HAP-1 (cell line): ENCODE data around the gene C1QTNF3.

Experiments
- DNase-seq, 2 experiments: peaks; one replicate each; pipeline ENCODE4 v3.0.0-alpha.2; 2016 to 2020; ENCODE audit warnings: low spot score in 2 of 2
- H3K27me3 ChIP-seq: fragments of 250-450 bp; sonication (Bioruptor Pico); 2 replicates; pipeline ENCODE4 v1.5.1; 2020; ENCODE audit warnings: low read depth, mild to moderate bottlenecking, moderate library complexity
- H3K36me3 ChIP-seq: fragments of 250-450 bp; sonication (Bioruptor Pico); replicated peaks from 2 replicates; pipeline ENCODE4 v1.5.1; 2020; ENCODE audit warnings: mild to moderate bottlenecking
- H3K4me1 ChIP-seq: fragments of 250-450 bp; sonication (Bioruptor Pico); 2 replicates; pipeline ENCODE4 v1.5.1; 2020; ENCODE audit warnings: mild to moderate bottlenecking
- H3K4me3 ChIP-seq: fragments of 250-450 bp; sonication (Bioruptor Pico); 2 replicates; pipeline ENCODE4 v1.5.1; 2020; ENCODE audit warnings: mild to moderate bottlenecking, moderate library complexity
- H3K9me3 ChIP-seq: fragments of 250-450 bp; sonication (Bioruptor Pico); 2 replicates; pipeline ENCODE4 v1.5.1; 2020; ENCODE audit warnings: mild to moderate bottlenecking, moderate library complexity
- in situ Hi-C: fragments of 300-500 bp; cut with MboI; formaldehyde crosslinking; loops from 3 replicates; pipeline ENCODE4 v1.14.3; 2020; ENCODE audit warnings: low sequenced_read_pairs, inconsistent platforms, mixed read lengths

C1QTNF3 gene

DNA sequence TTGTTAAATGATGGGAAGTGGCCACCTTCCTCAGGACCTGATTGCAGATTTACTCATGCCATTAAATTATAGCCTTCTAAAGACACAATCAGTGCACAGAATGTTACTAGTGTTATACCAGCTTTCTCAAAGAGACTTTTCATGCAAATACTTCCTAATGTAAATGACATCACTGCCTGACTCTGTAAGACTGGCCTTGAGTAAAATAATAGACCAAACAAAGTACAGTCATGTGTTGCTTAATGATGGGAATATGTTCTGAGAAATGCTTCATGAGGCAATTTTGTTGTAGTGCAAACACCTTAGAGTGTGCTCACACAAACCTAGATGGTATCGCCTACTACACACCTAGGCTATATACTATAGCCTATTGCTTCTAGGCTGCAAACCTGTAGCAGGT lies 17.0 kb upstream of the C1QTNF3 start:
- H3K27me3 ChIP-seq, result no peaks in the 10 kb centered on the region
- in situ Hi-C loops, result no loop called here
- no peaks in the 10 kb centered on the region for H3K36me3 ChIP-seq
- no peak overlapping the region for H3K4me3 ChIP-seq
- peaks cover 2% of the 10 kb centered on the region; the same call in 1 of the 2 replicates for H3K9me3 ChIP-seq
- no peak for DNase-seq
- no peaks in the 10 kb centered on the region for H3K4me1 ChIP-seq

DNA sequence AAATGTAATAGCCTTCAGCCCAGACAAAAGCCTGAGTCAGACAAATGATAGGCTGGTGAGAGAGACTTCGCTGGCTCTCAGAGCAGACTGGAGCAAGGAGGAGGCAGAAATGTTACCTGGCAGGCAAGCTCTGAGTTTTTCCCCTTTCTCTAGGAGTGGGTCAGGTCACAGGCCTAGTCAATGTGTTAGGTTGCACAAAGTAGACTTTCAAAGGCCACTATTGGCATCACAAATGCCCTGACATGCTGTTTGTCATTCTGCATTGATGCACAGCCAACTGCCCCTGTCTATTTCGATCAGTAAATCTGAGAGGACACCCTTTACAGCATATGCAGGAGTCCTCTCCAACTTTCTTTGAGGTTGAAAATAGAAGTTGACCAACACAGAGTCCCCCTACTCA lies 15.5 kb upstream of the C1QTNF3 start:
- peaks cover 2% of the 10 kb centered on the region; the same call in 1 of the 2 replicates for H3K9me3 ChIP-seq
- in situ Hi-C loops, result no loop called here
- H3K27me3 ChIP-seq, result no peaks in the 10 kb centered on the region
- H3K4me1 ChIP-seq, result no peaks in the 10 kb centered on the region
- DNase-seq, result no peak
- no peak overlapping the region for H3K4me3 ChIP-seq
- no peaks in the 10 kb centered on the region for H3K36me3 ChIP-seq

DNA sequence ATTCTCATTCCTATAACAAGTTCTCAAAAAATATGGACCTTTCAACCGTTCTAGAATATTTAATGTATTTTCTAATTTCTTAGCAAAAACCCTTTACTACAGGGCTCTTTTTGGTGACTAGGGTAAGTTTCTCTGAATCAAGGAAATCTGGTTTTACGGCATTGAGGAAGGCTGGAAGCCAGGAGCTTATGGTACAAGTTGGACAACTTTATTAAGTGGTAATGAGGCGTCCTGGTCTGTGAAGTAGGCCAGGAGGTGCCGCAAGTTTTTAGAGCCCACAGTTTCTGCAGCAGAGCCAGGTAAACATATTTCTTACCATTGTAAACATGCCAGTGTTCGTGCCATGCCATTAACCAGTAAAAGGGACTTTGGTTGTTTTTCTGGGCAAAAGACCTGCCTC lies 14.6 kb upstream of the C1QTNF3 start:
- no peaks in the 10 kb centered on the region for H3K36me3 ChIP-seq
- no peak overlapping the region for H3K4me3 ChIP-seq
- no peaks in the 10 kb centered on the region for H3K4me1 ChIP-seq
- no peaks in the 10 kb centered on the region for H3K27me3 ChIP-seq
- H3K9me3 ChIP-seq, result peaks cover 2% of the 10 kb centered on the region; the same call in 1 of the 2 replicates
- DNase-seq, result no peak
- in situ Hi-C loops, result no loop called here

DNA sequence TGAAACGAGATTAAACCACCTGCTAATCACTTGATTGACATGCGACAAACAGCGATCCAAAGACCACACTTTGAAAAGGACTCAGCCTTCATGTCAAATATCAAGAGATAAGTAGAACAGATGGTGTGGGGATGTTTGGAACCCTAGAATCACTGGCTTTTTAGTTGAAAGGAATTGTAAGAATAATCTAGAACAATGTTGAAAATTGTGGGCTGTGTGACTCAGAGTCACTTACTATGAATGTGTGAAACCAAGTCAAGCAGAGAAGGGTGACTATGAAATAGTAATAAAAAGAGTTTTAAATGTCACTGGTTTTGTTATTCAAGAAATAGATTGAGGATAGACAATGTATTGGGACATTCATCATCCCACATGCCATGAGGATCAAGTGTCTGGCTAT lies 14.1 kb upstream of the C1QTNF3 start:
- no peaks in the 10 kb centered on the region for H3K36me3 ChIP-seq
- no peak overlapping the region for H3K4me3 ChIP-seq
- DNase-seq, result no peak
- H3K9me3 ChIP-seq, result peaks cover 2% of the 10 kb centered on the region; the same call in 1 of the 2 replicates
- in situ Hi-C loops, result no loop called here
- no peaks in the 10 kb centered on the region for H3K27me3 ChIP-seq
- no peaks in the 10 kb centered on the region for H3K4me1 ChIP-seq

DNA sequence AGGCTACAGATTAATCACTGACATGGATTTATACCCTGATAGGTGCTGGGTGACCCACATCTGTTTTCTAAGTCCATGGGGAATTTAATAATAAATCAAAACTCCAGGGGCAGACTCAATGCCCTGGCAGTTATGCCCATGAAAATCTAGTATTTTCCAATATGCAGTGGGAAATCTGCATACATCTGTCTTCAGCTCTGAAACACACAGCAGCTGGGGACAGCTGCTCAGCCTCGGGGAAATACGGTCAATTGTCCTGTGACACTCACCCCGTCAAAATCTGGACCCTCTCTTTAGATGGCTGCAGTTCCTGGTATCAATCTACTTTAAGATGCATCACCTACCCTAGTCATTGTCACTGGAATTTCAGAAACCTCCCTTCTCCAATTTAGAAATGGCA lies 12.7 kb upstream of the C1QTNF3 start:
- H3K4me1 ChIP-seq, result no peaks in the 10 kb centered on the region
- no peaks in the 10 kb centered on the region for H3K27me3 ChIP-seq
- in situ Hi-C loops, result no loop called here
- DNase-seq, result no peak
- no peak overlapping the region for H3K4me3 ChIP-seq
- no peaks in the 10 kb centered on the region for H3K36me3 ChIP-seq
- no peaks in the 10 kb centered on the region for H3K9me3 ChIP-seq

DNA sequence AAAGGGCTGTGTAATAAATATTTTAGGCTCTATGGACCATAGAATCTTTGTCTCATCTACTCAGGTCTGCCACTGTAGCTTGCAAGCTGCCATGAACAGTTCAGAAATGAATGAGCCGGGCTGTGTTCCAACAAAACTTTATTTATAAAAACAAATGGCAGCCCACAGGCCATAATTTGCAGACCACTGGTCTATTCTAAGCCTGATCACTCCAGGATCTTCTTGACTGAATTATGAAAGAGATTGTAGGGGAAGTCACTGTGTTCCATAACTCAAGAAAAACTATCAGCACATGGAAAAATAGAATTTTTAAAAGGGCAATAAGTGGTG lies 11.4 kb upstream of the C1QTNF3 start:
- no peaks in the 10 kb centered on the region for H3K27me3 ChIP-seq
- in situ Hi-C loops, result no loop called here
- H3K4me3 ChIP-seq, result no peak overlapping the region
- H3K9me3 ChIP-seq, result no peaks in the 10 kb centered on the region
- no peak for DNase-seq
- H3K36me3 ChIP-seq, result no peaks in the 10 kb centered on the region
- H3K4me1 ChIP-seq, result no peaks in the 10 kb centered on the region

DNA sequence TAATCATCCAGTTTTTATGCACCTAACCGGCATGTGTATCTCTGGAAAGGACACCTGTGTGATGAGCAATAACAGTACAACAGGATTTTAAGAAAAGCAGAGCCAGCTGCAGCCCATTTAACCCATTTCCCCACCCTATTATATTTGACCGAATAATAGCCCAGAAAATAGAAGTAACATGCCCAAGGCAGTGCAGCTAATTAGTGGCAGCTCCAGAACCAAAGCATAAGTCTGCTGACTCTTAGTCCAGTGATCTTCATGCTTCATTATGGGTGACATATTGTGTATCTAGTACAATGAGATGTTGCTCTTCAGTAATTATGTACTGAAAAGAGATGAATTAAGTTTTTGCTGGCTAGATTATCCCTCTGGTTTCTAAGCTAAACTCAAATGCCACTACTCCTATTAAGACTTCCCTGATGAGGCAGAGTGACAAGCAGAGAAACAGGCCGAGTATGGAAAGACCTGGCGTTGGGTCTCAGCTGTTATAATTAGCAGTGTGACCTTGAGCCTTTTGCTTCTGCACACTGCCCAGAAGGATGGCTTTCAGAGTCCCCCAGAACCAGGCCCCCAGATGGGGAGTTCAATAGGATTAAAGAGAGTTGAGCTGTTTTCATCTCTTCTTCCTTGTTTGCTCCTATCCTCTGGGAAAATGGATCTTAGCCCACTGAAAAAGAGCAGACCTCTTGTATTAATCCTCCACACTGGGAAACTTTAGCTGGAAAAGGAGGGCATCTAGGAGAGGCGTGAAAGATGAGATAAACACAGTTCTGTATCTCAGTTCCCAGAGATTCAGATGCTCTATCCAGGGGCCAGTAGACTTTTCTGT lies 10.8 kb upstream of the C1QTNF3 start:
- no peak for DNase-seq
- Histone ChIP-seq H3K4me3 (no peak overlapping the region), H3K27me3 (no peaks in the 10 kb centered on the region), H3K4me1 (no peaks in the 10 kb centered on the region), H3K9me3 (no peaks in the 10 kb centered on the region), H3K36me3 (no peaks in the 10 kb centered on the region)
- in situ Hi-C loops, result no loop called here

DNA sequence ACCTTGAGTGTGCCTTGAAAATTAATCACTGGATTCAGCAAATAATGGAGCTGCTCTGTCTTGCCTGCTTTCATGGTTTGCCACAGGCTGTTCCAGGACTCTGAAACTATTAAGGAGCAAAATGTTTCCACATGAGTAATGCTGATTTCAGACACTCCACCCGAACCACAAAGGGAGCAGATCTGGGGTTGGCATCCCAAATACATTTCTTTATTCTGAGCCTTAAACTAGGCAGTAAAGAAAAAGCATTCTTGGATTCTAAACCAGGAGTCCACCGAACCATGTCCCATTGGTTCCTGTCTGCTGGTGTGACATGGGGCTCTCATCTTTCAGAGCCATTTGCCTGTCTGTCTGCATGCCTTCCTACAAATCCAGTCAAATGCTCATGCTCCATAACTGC lies 10.1 kb upstream of the C1QTNF3 start:
- Histone ChIP-seq H3K36me3 (no peaks in the 10 kb centered on the region), H3K9me3 (no peaks in the 10 kb centered on the region), H3K4me1 (no peaks in the 10 kb centered on the region), H3K4me3 (no peak overlapping the region), H3K27me3 (no peaks in the 10 kb centered on the region)
- no peak for DNase-seq
- in situ Hi-C loops, result no loop called here

DNA sequence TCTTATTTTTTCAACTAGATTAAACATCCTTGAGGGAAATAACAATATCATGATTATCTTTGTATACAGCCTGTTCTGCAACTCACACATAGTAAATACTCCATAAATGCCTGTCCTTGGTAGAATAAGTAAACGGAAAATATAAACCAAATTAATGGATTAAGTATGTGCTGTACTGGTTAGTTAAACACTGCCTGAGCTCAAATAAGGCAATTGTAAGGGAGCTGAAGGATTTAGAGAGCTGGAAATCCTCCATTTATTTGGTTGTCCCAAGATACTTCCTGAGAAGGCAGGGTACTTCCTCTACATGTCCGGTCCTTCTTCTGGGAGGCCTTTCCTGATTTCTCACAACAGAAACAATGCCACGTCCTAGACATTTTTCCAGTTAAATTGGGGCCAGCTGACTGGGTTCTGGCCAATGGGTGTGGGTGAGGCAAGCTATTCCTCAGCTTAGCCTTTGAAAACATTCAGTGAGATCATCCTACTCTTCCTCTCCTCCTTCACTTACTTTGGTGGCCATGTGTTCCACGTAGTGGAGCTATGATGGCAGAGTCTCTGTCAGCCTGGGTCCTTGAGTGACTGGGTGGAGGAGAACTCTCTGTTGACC lies 8.5 kb upstream of the C1QTNF3 start:
- Histone ChIP-seq H3K9me3 (no peaks in the 10 kb centered on the region), H3K36me3 (no peaks in the 10 kb centered on the region), H3K4me1 (no peaks in the 10 kb centered on the region), H3K27me3 (no peaks in the 10 kb centered on the region), H3K4me3 (no peak overlapping the region)
- in situ Hi-C loops, result no loop called here
- DNase-seq, result no peak

DNA sequence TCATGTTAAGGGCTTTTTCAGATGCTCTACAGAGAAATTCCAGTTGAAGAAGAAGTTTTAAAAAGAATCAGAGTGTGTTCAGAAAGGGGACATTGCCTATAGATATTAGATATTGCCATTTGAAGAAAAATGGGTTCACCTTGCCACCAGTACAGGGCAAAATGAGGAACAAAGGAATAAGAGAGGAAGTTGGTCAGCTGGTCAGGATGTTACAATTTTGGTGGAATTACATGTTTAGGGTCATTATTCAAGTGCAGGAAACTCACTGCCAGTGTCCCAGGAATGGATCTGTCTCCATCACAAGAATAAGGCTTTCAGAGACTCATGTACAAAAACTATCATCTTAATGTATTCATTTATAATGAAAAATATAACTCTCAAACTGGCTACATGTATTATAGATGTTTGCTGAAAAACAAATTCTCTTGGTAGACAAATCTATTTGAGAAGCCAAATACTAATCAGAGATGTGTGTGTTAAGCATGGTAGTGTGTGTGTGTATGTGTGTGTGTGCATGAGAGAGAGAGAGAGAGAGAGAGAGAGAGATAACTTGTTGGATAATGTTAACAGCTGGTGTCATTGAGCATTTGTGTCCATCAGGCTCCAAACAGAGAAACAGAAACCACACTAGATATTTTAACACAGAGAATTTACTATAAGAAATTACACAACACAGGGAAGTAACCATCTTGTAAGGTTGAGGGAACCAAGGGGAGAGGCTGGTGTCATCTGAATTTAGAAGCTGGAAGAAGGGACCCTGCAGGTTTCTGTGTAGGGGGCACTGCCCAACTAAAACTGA lies 5.0 kb upstream of the C1QTNF3 start:
- no peak overlapping the region for H3K4me3 ChIP-seq

DNA sequence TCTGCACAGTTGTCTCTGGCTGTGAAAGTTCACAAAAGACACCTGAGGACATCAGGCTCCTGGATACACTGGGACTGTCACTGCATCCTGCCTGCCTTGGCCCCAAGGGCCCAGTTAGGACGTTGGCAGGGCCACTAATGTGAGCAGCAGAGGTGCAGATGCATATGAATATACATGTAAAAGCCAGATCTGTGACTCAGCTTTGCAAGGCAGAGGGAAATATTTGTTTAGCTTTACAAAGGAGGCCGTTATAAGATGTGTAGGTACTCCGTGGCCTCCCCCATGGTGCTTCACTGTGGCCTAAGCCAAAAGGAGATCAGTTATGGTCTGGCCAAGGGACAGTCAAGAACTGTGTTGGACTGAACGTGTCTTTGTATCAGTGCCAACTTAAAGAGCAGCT lies 4.1 kb upstream of the C1QTNF3 start:
- Histone ChIP-seq H3K27me3 (no peaks in the 10 kb centered on the region), H3K9me3 (no peaks in the 10 kb centered on the region), H3K4me1 (no peaks in the 10 kb centered on the region), H3K4me3 (no peak overlapping the region), H3K36me3 (no peaks in the 10 kb centered on the region)
- in situ Hi-C loops, result no loop called here
- DNase-seq, result no peak

More for the DNA sequence above, 5.0 kb upstream of the C1QTNF3 start:
- no peaks in the 10 kb centered on the region for H3K36me3 ChIP-seq
- no peaks in the 10 kb centered on the region for H3K4me1 ChIP-seq
- no peaks in the 10 kb centered on the region for H3K27me3 ChIP-seq
- no peak for DNase-seq
- H3K9me3 ChIP-seq, result no peaks in the 10 kb centered on the region
- in situ Hi-C loops, result no loop called here

DNA sequence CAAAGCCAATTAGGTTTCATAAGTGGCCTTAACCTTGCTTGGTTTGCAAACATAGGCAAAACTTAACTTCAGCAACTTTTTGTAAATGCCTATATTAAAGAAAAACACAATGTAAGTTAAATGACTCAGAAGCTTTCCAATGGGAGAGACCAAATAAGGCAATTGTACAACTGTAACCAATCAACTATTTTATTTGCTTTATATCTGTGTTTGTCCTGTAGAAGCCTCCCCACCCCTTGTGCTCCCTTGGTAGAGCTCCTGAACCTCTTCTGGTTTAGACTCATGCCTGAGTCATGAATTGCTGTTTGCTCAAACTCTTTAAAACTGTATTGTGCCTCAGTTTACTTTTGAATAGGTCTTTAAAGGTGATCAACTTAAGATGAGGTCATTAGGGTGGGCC lies 3.0 kb upstream of the C1QTNF3 start:
- no peak for DNase-seq
- Histone ChIP-seq H3K36me3 (no peaks in the 10 kb centered on the region), H3K4me3 (no peak overlapping the region), H3K9me3 (no peaks in the 10 kb centered on the region), H3K27me3 (no peaks in the 10 kb centered on the region), H3K4me1 (no peaks in the 10 kb centered on the region)
- in situ Hi-C loops, result no loop called here

DNA sequence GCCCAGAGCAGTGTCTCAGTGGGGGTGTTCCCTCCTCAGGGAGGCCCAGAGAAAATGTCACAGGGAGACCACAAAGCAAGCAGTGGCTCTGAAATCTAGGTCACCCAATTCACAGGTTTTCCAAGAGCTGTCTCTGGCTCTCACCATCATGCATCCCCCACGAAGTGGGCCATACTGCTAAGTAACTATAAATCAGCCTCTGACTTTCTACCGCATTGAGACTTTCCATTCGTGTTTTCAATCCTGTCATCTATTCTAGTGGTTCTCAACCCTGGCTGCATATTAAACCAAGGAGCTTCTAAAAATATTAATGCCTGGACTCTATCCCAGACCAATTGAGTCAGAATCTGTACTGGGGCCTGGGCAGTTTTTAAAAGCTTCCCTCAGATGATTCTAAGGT lies 2.0 kb upstream of the C1QTNF3 start:
- H3K27me3 ChIP-seq, result no peaks in the 10 kb centered on the region
- in situ Hi-C loops, result no loop called here
- no peaks in the 10 kb centered on the region for H3K4me1 ChIP-seq
- H3K4me3 ChIP-seq, result no peak overlapping the region
- no peak for DNase-seq
- no peaks in the 10 kb centered on the region for H3K9me3 ChIP-seq
- H3K36me3 ChIP-seq, result no peaks in the 10 kb centered on the region

DNA sequence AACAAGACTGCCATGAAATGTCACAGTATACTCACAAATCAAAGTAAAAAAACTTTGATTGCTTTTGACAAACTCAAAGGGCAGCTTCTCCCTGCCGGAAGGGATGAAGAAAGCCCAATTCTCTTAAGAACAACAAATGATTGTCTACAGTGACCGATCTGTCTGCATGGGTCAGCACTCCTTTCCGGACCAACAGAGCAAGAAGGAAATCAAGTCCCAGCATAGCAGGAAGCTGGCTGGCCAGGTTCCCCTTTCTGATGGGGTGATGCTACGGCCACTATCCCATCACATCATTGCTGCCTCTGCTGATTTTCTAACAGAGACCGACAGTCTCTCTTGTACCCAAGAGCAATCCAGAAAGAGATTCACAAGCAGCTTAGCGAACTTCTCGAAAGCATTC lies 692 bp downstream of the C1QTNF3 start:
- Histone ChIP-seq H3K36me3 (no peaks in the 10 kb centered on the region), H3K27me3 (no peaks in the 10 kb centered on the region), H3K4me1 (peaks cover 8% of the 10 kb centered on the region), H3K4me3 (no peak overlapping the region), H3K9me3 (no peaks in the 10 kb centered on the region)
- in situ Hi-C loops, result no loop called here
- DNase-seq, result no peak
